Activated naive CD4-positive, alpha-beta T cell treated with anti-CD3 and anti-CD28 coated beads, Interleukin-2, amount 10 ng/mL, durations not matched to agents 7 days and 5 days (primary cell): ENCODE data around the gene RAB3IP.
"Not testable (repeated sequence)": the region's sequence is repeated elsewhere in the genome, so short reads cannot be mapped to it uniquely, and the experiment has no call there.

Source experiments
- CTCF ChIA-PET: fragments of 350-600 bp; sonication (Branson Sonifier 250); formaldehyde crosslinking; loops from one replicate; lab custom pipeline; 2021; ENCODE audit warnings: antibody characterized with exemption; lab: Charles Lee
- DNase-seq: peaks from one replicate; pipeline ENCODE4 v3.0.0-alpha.2; 2020
- H3K27ac Mint-ChIP-seq: one replicate; pipeline ENCODE4 v1.8.0; 2021; ENCODE audit warnings: mild to moderate bottlenecking, moderate library complexity, mixed read lengths
- H3K27me3 Mint-ChIP-seq: one replicate; pipeline ENCODE4 v1.8.0; 2021; ENCODE audit warnings: mild to moderate bottlenecking, mixed read lengths
- H3K36me3 Mint-ChIP-seq: one replicate; pipeline ENCODE4 v1.8.0; 2021; ENCODE audit warnings: mixed read lengths
- H3K4me1 Mint-ChIP-seq: one replicate; pipeline ENCODE4 v1.8.0; 2021; ENCODE audit warnings: mixed read lengths
- H3K4me3 Mint-ChIP-seq: one replicate; pipeline ENCODE4 v1.8.0; 2021; ENCODE audit warnings: mild to moderate bottlenecking, moderate library complexity, mixed read lengths
- H3K9me3 Mint-ChIP-seq: one replicate; pipeline ENCODE4 v1.8.0; 2021; ENCODE audit warnings: mixed read lengths

The RAB3IP gene

DNA sequence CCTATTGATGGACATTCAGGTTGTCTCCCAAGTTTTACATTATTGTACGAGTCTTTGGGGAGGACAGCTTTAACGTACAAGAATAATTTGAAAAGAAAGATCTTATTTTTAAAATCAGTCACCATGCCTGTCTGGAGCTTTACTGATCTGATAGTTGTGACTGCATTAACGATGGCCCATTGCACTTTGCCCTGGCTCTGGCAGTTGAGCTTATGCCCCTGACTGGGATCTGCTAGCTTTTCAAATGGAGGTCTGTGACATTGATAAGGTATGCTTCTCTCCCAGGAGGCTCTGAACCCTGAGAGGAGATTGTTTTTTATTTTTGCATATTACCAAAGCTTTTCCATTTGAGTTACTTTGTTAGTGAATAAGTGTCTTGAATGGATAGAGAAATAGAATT, 17.9 kb upstream of the RAB3IP start:
- Mint-ChIP-seq H3K27ac (no peak overlapping the region), H3K27me3 (peaks cover 15% of the 10 kb centered on the region), H3K4me3 (no peak overlapping the region), H3K9me3 (no peaks in the 10 kb centered on the region), H3K4me1 (peaks cover 2% of the 10 kb centered on the region), H3K36me3 (no peaks in the 10 kb centered on the region)
- CTCF ChIA-PET, result interaction anchor here (1.6 kb wide), 1 partner anchor 14 kb away, joined by 4 read pairs; no protein-coding TSS in a partner anchor
- no peak for DNase-seq

DNA sequence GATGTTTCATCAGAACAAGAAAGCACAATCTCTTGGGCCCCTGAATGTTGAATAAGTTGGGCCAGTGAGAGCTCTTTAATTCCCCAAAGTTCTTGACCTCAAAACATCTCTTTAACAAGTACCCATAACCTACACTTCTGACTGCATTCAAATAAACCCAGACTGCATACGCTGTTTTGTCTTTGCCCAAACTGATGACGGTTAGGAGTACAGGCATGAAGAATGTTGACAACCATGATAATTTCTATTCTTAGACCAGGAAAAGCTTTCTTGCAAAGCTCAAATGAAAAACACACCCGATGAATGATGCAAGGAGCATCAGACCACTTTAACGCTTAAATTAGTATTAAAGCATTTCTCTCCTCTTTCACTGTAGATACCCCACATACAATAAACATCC, 11.7 kb upstream of the RAB3IP start:
- no peak for DNase-seq
- Mint-ChIP-seq H3K4me1 (no peaks in the 10 kb centered on the region), H3K27ac (no peak overlapping the region), H3K36me3 (no peaks in the 10 kb centered on the region), H3K4me3 (no peak overlapping the region), H3K27me3 (peaks cover 5% of the 10 kb centered on the region), H3K9me3 (no peaks in the 10 kb centered on the region)
- CTCF ChIA-PET, result interaction anchor here (1.6 kb wide), 1 partner anchor 11 kb away, joined by 4 read pairs; no protein-coding TSS in a partner anchor

DNA sequence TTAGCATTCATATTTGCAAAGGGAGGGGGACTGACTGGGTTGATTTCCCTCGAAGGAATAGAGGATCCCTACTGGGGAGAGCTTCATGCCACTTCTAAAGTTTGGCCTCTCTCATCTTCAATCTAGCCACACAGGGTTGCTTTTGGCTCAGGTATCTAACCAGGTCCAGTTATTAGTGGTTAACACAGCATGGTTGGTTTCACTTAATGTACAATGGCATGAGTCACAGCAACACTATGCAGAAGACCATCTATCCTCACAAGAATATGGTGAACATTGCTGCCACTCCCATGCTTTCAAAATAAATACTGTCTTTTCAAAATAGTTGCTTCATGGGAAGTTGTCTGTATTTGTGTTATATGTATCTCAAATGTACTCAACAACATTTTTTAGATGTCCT, 6.6 kb upstream of the RAB3IP start:
- no peak overlapping the region for H3K4me3 Mint-ChIP-seq
- H3K4me1 Mint-ChIP-seq, result no peaks in the 10 kb centered on the region
- H3K27ac Mint-ChIP-seq, result no peak overlapping the region
- H3K9me3 Mint-ChIP-seq, result no peaks in the 10 kb centered on the region
- CTCF ChIA-PET, result no interaction called here
- DNase-seq, result no peak
- H3K27me3 Mint-ChIP-seq, result peaks cover 15% of the 10 kb centered on the region
- H3K36me3 Mint-ChIP-seq, result no peaks in the 10 kb centered on the region

DNA sequence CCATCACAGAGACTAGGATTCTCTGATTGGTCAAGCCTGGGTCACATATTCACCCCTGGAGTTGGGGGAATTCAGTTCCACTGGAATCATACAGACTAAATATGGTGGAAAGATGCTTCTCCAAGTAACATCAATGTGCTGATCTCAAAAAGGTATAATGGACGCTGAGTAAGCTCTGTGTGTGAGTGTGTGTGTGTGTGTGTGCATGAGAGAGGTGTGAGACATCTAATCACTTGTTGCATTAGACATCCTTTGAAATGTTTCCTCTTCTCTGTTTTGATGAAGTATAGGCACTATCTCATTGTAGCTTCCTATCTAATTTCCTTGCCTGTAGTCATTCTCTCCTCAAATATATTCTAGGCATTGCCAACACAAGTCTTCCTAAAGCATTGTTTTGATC, 5.0 kb upstream of the RAB3IP start:
- Mint-ChIP-seq H3K27ac (no peak overlapping the region), H3K4me1 (peaks cover 4% of the 10 kb centered on the region), H3K27me3 (peaks cover 21% of the 10 kb centered on the region), H3K9me3 (no peaks in the 10 kb centered on the region), H3K4me3 (no peak overlapping the region), H3K36me3 (no peaks in the 10 kb centered on the region)
- DNase-seq, result no peak
- CTCF ChIA-PET, result no interaction called here

DNA sequence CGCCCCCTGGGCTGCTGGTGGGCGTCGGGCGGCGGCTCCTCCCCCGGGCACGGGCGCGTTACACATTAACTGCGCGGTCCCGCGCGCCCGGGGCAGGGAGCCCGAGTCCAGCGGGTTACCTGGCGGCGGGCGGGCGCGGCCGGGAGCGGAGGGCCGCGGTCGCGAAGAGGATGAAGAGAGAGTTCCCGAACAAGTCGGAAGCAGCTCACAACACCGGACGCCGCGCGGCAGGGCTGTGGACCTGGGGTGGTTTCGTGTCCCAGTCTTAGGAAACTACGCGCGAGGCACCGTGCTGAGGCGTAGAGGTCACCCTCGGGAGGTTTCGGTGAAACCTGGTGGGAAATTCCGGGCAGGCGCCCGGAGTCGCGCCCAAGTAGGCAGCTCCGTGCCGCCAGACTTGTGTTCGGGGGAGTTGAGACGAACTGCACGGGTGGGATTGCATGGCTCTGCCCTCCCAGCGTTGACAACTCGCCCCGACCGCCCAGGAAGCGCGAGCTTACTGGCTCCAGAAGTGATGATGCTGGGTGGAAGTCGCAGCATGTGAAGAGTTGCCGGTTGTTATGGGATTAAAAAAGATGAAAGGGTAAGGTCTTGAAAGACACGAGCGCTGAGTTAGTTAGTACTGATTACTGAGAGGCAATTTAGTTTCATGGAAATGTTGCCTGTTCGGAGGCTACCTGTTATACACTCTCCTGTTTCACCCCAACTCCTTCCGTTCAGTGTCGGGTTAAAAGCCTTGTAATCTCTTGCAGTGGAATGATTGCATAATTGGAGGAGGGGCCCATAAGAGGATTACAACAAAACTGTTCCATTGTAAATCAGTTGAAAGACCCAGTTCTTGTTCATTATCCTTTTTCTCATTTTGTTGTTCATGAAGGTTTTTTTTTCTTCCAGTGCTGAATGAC, 879 bp downstream of the RAB3IP start:
- Mint-ChIP-seq H3K9me3 (no peaks in the 10 kb centered on the region), H3K4me1 (peaks cover 21% of the 10 kb centered on the region), H3K4me3 (peak overlapping the region; percentile 84), H3K27me3 (peaks cover 20% of the 10 kb centered on the region), H3K36me3 (no peaks in the 10 kb centered on the region), H3K27ac (peak overlapping the region; percentile 73)
- CTCF ChIA-PET, result no interaction called here
- peak; percentile 78 for DNase-seq

DNA sequence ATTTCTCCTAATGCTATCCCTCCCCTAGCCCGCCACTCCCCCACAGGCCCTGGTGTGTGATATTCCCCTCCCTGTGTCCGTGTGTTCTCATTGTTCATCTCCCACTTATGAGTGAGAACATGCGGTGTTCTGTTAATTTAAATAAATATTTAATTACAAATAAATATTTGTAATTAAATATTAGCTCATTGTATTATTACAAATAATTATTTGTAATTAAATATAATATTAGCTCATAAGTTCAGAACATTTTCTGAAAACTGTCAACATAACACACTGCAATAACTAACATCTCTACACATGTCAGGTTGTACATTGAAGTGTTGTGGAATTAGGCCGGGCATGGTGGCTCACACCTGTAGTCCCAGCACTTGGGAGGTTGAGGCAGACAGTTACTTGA, 5.4 kb downstream of the RAB3IP start:
- no peak for DNase-seq
- H3K4me3 Mint-ChIP-seq, result no peak overlapping the region
- H3K36me3 Mint-ChIP-seq, result no peaks in the 10 kb centered on the region
- CTCF ChIA-PET, result no interaction called here
- no peak overlapping the region for H3K27ac Mint-ChIP-seq
- peaks cover 16% of the 10 kb centered on the region for H3K4me1 Mint-ChIP-seq
- no peaks in the 10 kb centered on the region for H3K9me3 Mint-ChIP-seq
- H3K27me3 Mint-ChIP-seq, result peaks cover 5% of the 10 kb centered on the region

DNA sequence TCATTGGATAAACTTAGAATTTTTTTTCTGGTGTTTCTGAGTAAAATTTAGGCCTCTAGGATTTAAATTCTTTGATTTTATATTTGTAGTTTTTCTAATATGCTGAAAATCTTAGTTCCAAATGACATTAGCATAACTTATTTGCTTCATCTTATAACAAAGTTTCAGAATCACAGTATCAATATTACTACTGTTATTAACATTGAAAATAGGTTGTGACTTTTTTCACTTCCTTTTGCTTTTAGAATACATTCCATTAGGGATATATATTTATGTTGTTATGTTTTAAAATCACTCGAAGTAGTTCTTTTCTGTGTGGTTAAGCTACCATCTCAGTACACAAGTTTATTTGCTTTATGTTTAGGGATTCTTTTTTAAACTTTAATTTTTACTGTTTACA, 12.8 kb downstream of the RAB3IP start:
- H3K4me1 Mint-ChIP-seq, result no peaks in the 10 kb centered on the region
- H3K4me3 Mint-ChIP-seq, result no peak overlapping the region
- H3K36me3 Mint-ChIP-seq, result peaks cover 8% of the 10 kb centered on the region
- CTCF ChIA-PET, result no interaction called here
- DNase-seq, result no peak
- H3K9me3 Mint-ChIP-seq, result no peaks in the 10 kb centered on the region
- H3K27me3 Mint-ChIP-seq, result no peaks in the 10 kb centered on the region
- H3K27ac Mint-ChIP-seq, result no peak overlapping the region

DNA sequence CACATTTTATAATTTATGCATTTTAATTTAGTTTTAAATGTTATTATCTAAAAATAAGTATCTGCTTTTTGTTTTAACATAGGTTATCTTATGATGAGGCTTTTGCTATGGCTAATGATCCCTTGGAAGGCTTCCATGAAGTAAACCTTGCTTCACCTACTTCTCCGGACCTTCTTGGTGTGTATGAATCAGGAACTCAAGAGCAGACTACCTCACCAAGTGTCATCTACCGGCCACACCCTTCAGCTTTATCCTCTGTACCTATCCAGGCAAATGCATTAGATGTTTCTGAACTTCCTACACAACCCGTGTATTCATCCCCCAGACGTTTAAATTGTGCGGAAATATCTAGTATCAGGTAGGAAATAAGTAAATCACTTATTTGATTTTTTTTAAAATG, 16.6 kb downstream of the RAB3IP start:
- Mint-ChIP-seq H3K36me3 (peaks cover 32% of the 10 kb centered on the region), H3K27ac (no peak overlapping the region), H3K9me3 (peaks cover 10% of the 10 kb centered on the region), H3K4me3 (no peak overlapping the region), H3K27me3 (no peaks in the 10 kb centered on the region), H3K4me1 (peaks cover 7% of the 10 kb centered on the region)
- no peak for DNase-seq
- CTCF ChIA-PET, result no interaction called here

DNA sequence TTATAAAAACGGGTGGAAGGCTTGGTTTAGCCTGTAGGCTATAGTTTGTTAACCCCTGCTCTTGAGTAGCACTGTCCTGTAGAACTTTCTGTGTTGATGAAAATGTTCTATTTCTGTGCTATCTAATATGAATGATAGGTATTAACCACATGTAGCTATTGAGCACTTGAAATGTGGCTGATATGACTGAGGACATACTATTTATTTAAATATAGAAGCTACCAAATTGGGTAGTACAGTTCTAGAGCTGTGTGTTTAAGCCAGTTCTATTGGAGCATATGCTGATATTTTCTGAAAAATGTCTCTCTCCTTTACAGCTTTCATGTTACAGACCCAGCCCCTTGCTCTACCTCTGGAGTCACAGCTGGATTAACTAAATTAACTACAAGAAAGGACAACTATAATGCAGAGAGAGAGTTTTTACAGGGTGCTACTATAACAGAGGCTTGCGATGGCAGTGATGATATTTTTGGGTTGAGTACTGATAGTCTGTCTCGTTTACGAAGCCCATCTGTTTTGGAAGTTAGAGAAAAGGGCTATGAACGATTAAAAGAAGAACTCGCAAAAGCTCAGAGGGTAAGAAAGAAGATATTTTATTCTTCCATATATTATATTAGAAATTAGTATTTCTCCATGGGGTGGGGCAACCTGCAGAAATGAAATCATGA, 17.6 kb downstream of the RAB3IP start:
- DNase-seq, result no peak
- H3K9me3 Mint-ChIP-seq, result peaks cover 12% of the 10 kb centered on the region
- H3K36me3 Mint-ChIP-seq, result peaks cover 40% of the 10 kb centered on the region
- peaks cover 7% of the 10 kb centered on the region for H3K4me1 Mint-ChIP-seq
- H3K27me3 Mint-ChIP-seq, result no peaks in the 10 kb centered on the region
- H3K4me3 Mint-ChIP-seq, result no peak overlapping the region
- CTCF ChIA-PET, result no interaction called here
- H3K27ac Mint-ChIP-seq, result no peak overlapping the region

DNA sequence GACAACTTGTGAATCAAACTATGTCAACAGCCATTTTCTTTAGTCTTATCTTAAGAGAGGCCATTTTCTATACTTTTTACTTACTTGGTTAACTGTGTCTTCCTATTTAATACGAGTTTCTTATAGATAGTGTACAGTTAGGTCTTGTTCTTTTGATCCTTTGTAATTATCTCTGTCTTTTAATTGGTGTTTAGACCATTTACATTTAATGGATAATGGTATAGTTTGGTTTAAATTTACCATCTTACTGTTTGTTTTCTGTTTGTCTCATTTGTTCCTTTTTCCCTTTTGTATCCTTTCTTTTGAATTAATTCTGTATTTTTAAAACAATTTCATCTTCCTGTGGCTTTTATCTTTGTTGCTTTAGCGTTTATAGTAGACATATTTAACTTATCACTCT, 19.4 kb downstream of the RAB3IP start:
- H3K27me3 Mint-ChIP-seq, result no peaks in the 10 kb centered on the region
- H3K9me3 Mint-ChIP-seq, result peaks cover 12% of the 10 kb centered on the region
- CTCF ChIA-PET, result no interaction called here
- peaks cover 7% of the 10 kb centered on the region for H3K4me1 Mint-ChIP-seq
- no peak overlapping the region for H3K4me3 Mint-ChIP-seq
- no peak overlapping the region for H3K27ac Mint-ChIP-seq
- H3K36me3 Mint-ChIP-seq, result peaks cover 47% of the 10 kb centered on the region
- DNase-seq, result no peak

DNA sequence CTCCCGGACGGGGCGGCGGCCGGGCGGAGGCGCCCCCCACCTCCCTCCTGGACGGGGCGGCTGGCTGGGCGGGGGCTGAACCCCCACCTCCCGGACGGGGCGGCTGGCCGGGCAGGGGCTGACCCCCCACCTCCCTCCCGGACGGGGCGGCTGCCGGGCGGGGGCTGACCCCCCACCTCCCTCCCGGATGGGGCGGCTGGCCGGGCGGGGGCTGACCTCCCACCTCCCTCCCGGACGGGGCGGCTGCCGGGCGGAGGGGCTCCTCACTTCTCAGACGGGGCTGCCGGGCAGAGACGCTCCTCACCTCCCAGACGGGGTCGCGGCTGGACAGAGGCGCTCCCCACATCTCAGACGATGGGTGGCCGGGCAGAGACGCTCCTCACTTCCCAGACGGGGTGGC, 20.9 kb downstream of the RAB3IP start:
- H3K27me3 Mint-ChIP-seq, CTCF ChIA-PET, H3K4me1 Mint-ChIP-seq, H3K27ac Mint-ChIP-seq, DNase-seq, H3K4me3 Mint-ChIP-seq: not testable (repeated sequence)
- peaks cover 12% of the 10 kb centered on the region for H3K9me3 Mint-ChIP-seq
- H3K36me3 Mint-ChIP-seq, result peaks cover 49% of the 10 kb centered on the region

DNA sequence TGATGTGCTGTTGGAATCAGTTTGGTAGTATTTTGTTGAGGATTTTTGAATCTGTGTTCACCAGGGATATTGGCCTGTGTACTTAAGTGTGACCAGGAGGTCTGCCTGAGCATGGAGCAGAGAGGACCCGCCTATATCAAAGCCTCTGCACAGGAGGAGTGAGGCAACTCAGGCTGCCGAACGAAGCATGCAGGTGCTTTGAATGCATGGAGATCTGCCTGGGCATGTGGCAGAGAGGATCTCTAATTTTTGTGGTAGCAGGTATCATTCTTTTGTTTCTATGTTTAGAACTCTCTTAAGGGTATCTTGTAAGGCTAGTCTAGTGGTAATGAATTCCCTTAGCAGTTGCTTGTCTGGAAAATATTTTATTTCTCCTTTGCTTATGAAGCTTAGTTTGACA, 26.9 kb downstream of the RAB3IP start:
- no peak overlapping the region for H3K27ac Mint-ChIP-seq
- H3K4me1 Mint-ChIP-seq, result no peaks in the 10 kb centered on the region
- DNase-seq, result no peak
- H3K4me3 Mint-ChIP-seq, result no peak overlapping the region
- CTCF ChIA-PET, result no interaction called here
- H3K9me3 Mint-ChIP-seq, result peaks cover 40% of the 10 kb centered on the region
- H3K27me3 Mint-ChIP-seq, result no peaks in the 10 kb centered on the region
- H3K36me3 Mint-ChIP-seq, result peaks cover 61% of the 10 kb centered on the region

DNA sequence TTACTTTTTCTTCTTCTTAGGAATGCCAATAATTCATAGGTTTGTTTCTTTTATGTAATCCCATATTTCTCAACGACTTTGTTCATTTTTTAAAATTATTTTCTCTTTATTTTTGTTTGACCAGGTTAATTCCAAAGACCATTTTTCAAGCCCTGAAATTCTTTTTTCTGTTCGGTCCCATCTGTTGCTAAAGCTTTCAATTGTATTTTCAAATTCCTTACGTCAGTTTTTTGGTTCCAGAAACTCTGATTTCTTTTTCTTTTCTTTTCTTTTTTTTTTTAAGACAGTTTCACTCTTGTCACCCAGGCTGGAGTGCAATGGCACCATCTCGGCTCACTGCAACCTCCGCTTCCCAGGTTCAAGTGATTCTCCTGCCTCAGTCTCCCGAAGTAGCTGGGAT, 27.6 kb downstream of the RAB3IP start:
- Mint-ChIP-seq H3K36me3 (peaks cover 57% of the 10 kb centered on the region), H3K4me3 (no peak overlapping the region), H3K27ac (no peak overlapping the region), H3K4me1 (no peaks in the 10 kb centered on the region), H3K27me3 (no peaks in the 10 kb centered on the region), H3K9me3 (peaks cover 40% of the 10 kb centered on the region)
- no peak for DNase-seq
- CTCF ChIA-PET, result no interaction called here

DNA sequence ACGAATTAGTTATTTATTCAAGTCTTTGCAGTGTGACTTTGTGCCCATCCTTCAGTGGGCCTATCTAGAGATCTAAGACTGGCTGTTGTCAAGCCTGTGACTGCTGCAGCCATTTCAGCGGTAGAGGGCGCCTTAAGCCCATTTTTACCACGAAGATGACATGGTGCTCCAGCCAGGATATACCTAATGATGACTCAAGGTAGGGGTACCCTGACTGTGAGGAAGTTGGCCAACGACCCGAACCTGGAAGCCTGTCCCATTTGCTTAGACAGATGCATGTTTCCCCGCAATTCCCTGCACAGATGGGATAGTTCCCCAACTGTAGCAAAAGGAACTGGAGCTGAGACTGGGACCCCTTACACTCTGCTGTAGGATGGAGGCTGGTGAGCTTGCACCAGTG, 41.3 kb downstream of the RAB3IP start:
- H3K27ac Mint-ChIP-seq, result no peak overlapping the region
- H3K4me1 Mint-ChIP-seq, result no peaks in the 10 kb centered on the region
- no peaks in the 10 kb centered on the region for H3K27me3 Mint-ChIP-seq
- H3K36me3 Mint-ChIP-seq, result peaks cover 14% of the 10 kb centered on the region
- H3K9me3 Mint-ChIP-seq, result peaks cover 6% of the 10 kb centered on the region
- no peak overlapping the region for H3K4me3 Mint-ChIP-seq
- CTCF ChIA-PET, result no interaction called here
- peak; percentile 21 for DNase-seq

DNA sequence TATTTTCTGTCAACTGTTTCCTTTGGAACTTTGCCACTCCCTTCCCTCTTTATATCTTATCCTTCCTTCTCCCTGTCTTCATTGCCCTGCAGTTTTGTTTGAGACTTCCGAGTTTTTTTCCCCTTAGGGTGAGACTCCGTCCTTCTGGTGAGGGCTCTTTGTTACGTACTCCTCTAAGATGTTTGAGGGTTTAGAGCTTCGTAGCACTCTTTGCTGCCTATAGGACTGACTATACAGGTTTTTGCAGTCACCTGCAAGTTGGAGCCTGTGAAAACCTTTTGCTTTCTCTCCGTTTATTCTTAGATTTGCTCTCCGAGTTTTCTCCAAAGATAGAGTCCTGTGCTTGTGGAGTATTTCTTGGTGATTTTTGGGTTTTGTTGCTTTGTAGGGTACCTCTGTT, 44.7 kb downstream of the RAB3IP start:
- H3K4me1 Mint-ChIP-seq, result no peaks in the 10 kb centered on the region
- H3K27me3 Mint-ChIP-seq, result no peaks in the 10 kb centered on the region
- H3K9me3 Mint-ChIP-seq, result peaks cover 6% of the 10 kb centered on the region
- peaks cover 23% of the 10 kb centered on the region for H3K36me3 Mint-ChIP-seq
- no peak overlapping the region for H3K27ac Mint-ChIP-seq
- H3K4me3 Mint-ChIP-seq, result no peak overlapping the region
- no peak for DNase-seq
- CTCF ChIA-PET, result no interaction called here
